NCI-H187 treated with DMSO at 0.1 percent for 48 hours (cell line): Measurements from ENCODE around the gene OAS3.
"Not testable (repeated sequence)": the region's sequence is repeated elsewhere in the genome, so short reads cannot be mapped to it uniquely, and the experiment has no call there.

ENCODE experiments used
- DNase-seq: peaks from one replicate; lab custom pipeline; 2025; lab: John Stamatoyannopoulos, UW

OAS3 gene

DNA sequence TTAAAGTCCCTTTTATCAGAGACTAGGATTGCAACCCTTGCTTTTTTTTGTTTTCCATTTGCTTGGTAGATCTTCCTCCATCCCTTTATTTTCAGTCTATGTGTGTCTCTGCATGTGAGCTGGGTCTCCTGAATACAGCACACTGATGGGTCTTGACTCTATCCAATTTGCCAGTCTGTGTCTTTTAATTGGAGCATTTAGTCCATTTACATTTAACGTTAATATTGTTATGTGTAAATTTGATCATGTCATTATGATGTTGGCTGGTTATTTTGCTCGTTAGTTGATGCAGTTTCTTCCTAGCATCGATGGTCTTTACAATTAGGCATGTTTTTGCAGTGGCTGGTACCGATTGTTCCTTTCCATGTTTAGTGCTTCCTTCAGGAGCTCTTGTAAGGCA lies 18.9 kb downstream of the OAS3 start:
- not testable (repeated sequence) for DNase-seq

- no peak for DNase-seq
Measured at GRCh38 chr12:112961074-112961473, 22.8 kb downstream of the OAS3 start.

GRCh38 chr12:112961536-112961935 lies 23.3 kb downstream of the OAS3 start:
- DNase-seq = no peak

DNA sequence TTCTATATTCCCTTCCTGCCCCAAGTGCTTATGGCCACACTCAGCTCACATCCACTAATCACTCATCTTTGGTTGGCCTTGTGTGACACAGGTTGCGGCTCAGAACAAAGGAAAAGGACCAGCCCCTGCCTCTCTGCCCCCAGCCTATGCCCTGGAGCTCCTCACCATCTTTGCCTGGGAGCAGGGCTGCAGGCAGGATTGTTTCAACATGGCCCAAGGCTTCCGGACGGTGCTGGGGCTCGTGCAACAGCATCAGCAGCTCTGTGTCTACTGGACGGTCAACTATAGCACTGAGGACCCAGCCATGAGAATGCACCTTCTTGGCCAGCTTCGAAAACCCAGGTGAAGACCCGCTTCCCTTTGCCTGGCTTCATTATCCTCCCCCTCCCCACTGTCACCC lies 24.3 kb downstream of the OAS3 start:
- no peak for DNase-seq

DNA sequence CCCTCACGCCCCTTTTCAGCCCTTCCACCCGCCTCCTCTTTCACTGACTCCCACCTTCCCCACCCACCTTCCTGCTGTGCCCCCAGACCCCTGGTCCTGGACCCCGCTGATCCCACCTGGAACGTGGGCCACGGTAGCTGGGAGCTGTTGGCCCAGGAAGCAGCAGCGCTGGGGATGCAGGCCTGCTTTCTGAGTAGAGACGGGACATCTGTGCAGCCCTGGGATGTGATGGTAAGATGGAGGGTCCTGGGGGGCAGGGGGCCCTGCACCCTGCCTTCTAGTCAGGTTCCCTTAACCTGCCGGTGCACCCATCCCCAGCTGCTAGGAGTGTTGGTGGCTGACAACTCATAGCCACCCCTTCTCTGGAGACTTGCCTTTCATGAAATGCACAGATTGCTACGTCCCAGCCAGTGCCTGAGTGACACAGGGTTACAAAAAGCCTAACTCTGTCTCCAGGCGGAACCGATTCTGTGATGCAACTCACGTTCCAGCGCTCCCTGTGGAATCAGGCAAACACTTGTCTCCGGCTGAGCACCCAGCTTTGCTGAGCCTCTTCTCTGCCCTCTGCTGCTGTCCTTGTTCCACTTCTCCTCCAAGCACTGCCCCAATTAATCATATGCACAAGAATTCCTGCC lies 25.1 kb downstream of the OAS3 start:
- no peak for DNase-seq

GRCh38 chr12:112964067-112964670 lies 25.9 kb downstream of the OAS3 start:
- no peak for DNase-seq

GRCh38 chr12:112964915-112965314 lies 26.6 kb downstream of the OAS3 start:
- no peak for DNase-seq

GRCh38 chr12:112965643-112966042 lies 27.4 kb downstream of the OAS3 start:
- DNase-seq = no peak

- DNase-seq = no peak
Measured at GRCh38 chr12:112967306-112967705, 29.0 kb downstream of the OAS3 start.

- DNase-seq = no peak
Measured at GRCh38 chr12:112967858-112968257, 29.6 kb downstream of the OAS3 start.

GRCh38 chr12:112969547-112970306 lies 31.5 kb downstream of the OAS3 start:
- no peak for DNase-seq

GRCh38 chr12:112970391-112970790 lies 32.1 kb downstream of the OAS3 start:
- DNase-seq = no peak

DNA sequence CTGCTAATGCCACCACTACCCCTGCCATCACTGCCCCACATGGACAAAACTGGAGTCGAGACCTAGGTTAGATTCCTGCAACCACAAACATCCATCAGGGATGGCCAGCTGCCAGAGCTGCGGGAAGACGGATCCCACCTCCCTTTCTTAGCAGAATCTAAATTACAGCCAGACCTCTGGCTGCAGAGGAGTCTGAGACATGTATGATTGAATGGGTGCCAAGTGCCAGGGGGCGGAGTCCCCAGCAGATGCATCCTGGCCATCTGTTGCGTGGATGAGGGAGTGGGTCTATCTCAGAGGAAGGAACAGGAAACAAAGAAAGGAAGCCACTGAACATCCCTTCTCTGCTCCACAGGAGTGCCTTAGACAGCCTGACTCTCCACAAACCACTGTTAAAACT lies 33.0 kb downstream of the OAS3 start:
- DNase-seq = no peak

- no peak for DNase-seq
Measured at GRCh38 chr12:112973011-112973735, 34.9 kb downstream of the OAS3 start.

- DNase-seq = no peak
Measured at GRCh38 chr12:112973818-112974231, 35.6 kb downstream of the OAS3 start.

DNA sequence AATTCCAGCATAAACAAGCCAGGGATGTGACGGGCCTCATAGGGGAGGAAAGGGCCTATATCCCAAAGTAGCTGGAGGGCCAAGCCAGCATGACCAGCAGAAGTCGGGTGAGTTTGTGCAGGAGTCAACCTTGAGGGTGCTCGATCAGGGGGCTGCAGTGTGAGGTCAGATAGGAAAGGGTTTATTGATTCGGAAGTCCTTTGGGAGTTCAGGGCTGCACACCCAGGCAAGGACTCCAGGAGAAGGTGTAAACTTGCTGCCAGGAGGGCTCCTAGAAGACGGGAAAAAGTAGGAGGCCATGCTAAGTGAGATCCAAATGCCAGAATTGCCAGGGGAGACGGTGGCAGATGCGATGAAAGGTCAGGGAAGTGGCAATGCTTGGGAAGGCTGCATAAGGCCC lies 36.6 kb downstream of the OAS3 start:
- no peak for DNase-seq

DNA sequence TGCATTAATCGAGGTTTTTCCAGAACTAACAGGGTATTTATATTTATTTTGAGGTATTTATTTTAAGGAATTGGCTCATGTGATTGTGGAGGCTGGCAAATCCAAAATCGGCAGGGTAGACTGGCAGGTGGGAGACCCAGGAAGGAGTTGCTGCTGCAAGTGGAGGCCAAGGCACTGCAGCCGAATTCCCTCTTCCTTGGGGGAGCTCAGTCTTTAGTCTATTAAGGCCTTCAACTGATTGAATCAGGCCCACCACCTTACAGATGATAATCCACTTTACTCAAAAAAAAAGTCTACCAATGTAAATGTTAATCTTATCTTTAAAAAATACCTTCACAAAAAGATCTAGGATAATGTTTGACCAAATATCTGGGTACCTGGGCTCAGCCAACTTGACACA lies 38.9 kb downstream of the OAS3 start:
- no peak for DNase-seq

- no peak for DNase-seq
Measured at GRCh38 chr12:112977641-112978040, 39.4 kb downstream of the OAS3 start.

- no peak for DNase-seq
Measured at GRCh38 chr12:112978163-112979040, 40.1 kb downstream of the OAS3 start, which contains the start of gene OAS2. Gene OAS2, plus strand, starts transcription at chr12:112978519. Its CDS starts 90 bp downstream, at chr12:112978609.

- no peak for DNase-seq
Measured at GRCh38 chr12:112979041-112979680, 40.9 kb downstream of the OAS3 start.
